ENCODE measurements around the gene XPR1.

- no peak for TF ChIP-seq POLR2A (IDR thresholded peaks at IDR 0.05; ENCODE audit: low read depth, low read length)
- no peak for TF ChIP-seq POU2F2 (IDR thresholded peaks at IDR 0.05; ENCODE audit: low read depth, low read length)
- no peak for TF ChIP-seq POLR2AphosphoS5 (IDR thresholded peaks at IDR 0.05; ENCODE audit: low read depth, low read length)
- no peak for TF ChIP-seq SPI1 (IDR thresholded peaks at IDR 0.05; ENCODE audit: low read depth, low read length)
- no peak for TF ChIP-seq TAF1 (IDR thresholded peaks at IDR 0.05; ENCODE audit: low read depth, low read length)
- no peak for TF ChIP-seq PAX5 (IDR thresholded peaks at IDR 0.05; ENCODE audit: insufficient read depth, low read length, severe bottlenecking)
Measured at GRCh38 chr1:180695282-180695681, 63.5 kb downstream of the XPR1 start.
